HepG2 (cell line): Measurements from ENCODE around the gene HAGH. TPM values are rescaled to one million over a fixed set of nuclear protein-coding genes. Genes with fewer than 3 reads are reported as not detected.

Experiments
- ATAC-seq: fragments of 200-7000 bp; cut with Tn5 transposase; 3 replicates; pipeline ENCODE4 v1.9.1; 2020; ENCODE audit warnings: mild to moderate bottlenecking, moderate library complexity
- BruUV-seq: library from RNA; stranded (reverse); fragments of 400-500 nt; replicated peaks from 2 replicates; lab custom pipeline; 2021; lab: Mats Ljungman, UMichigan
- CTCF ChIA-PET: fragments of 300-600 bp; formaldehyde crosslinking; extraction: SDS; loops from one replicate; lab custom pipeline; 2021; ENCODE audit warnings: low total read pairs, inconsistent platforms, low intra/inter-chr PET ratio; lab: Yijun Ruan, JAX
- POLR2A ChIA-PET: fragments of 350-600 bp; sonication (Branson Sonifier 250); formaldehyde crosslinking; loops from one replicate; lab custom pipeline; 2020; ENCODE audit warnings: antibody characterized with exemption, inconsistent platforms; lab: Yijun Ruan, JAX
- DNase-seq: peaks from one replicate; pipeline ENCODE4 v3.0.0-alpha.2; 2015; ENCODE audit warnings: low spot score
- FAIRE-seq: peaks from 3 replicates; lab custom pipeline; 2011; peaks lifted over from hg19 to GRCh38; lab: Jason Lieb, UNC
- H2AFZ ChIP-seq: one replicate; pipeline ENCODE4 v1.6.1; 2011; ENCODE audit warnings: low read length, inconsistent platforms
- H3K27ac ChIP-seq: fragments of 300-600 bp; 3 replicates; pipeline ENCODE4 v1.8.0; 2011; ENCODE audit warnings: mixed run types, mild to moderate bottlenecking, mixed read lengths, low read length, inconsistent platforms; ENCODE audit not compliant: insufficient read depth; ENCODE audit errors: extremely low read length
- H3K27me3 ChIP-seq, 2 experiments: fragments of 200-600 bp in 1 of 2; 2 replicates in 1 of 2; 3 replicates in 1 of 2; pipeline versions ENCODE4 v1.6.0 to v1.8.0; 2011; ENCODE audit warnings: low read length in 2 of 2, mild to moderate bottlenecking in 2 of 2, moderate library complexity in 2 of 2, inconsistent platforms in 1 of 2; ENCODE audit not compliant: insufficient read depth in 2 of 2, control insufficient read depth in 1 of 2
- H3K36me3 ChIP-seq, 2 experiments: fragments of 200-600 bp in 1 of 2; replicated peaks in 1 of 2; 2 replicates in 1 of 2; 3 replicates in 1 of 2; pipeline versions ENCODE4 v1.5.1 to v1.8.0; 2011; ENCODE audit warnings: low read length in 2 of 2, inconsistent platforms in 1 of 2; ENCODE audit not compliant: insufficient read depth in 2 of 2, control insufficient read depth in 1 of 2
- H3K4me1 ChIP-seq: 2 replicates; pipeline ENCODE4 v1.5.1; 2012; ENCODE audit warnings: low read length, inconsistent platforms; ENCODE audit not compliant: insufficient read depth
- H3K4me2 ChIP-seq: 2 replicates; pipeline ENCODE4 v1.6.0; 2011; ENCODE audit warnings: low read depth, low read length, inconsistent platforms
- H3K4me3 ChIP-seq, 3 experiments: fragments of 200-600 bp in 1 of 3; sonication (generic), shearing (Covaris generic) in 1 of 3; replicated peaks in 1 of 3; 2 replicates each; pipeline ENCODE4 v1.5.1; 2011 to 2016; ENCODE audit warnings: low read length in 3 of 3, inconsistent platforms in 2 of 3, low read depth in 2 of 3, mild to moderate bottlenecking in 2 of 3, control low read depth in 1 of 3, mixed read lengths in 1 of 3; ENCODE audit not compliant: insufficient read depth in 1 of 3
- H3K79me2 ChIP-seq: one replicate; pipeline ENCODE4 v1.6.1; 2011; ENCODE audit warnings: low read length, inconsistent platforms; ENCODE audit not compliant: insufficient read depth
- H3K9ac ChIP-seq: 2 replicates; pipeline ENCODE4 v1.6.0; 2011; ENCODE audit warnings: mild to moderate bottlenecking, low read depth, low read length, inconsistent platforms; ENCODE audit not compliant: insufficient read depth
- H3K9me3 ChIP-seq: 2 replicates; pipeline ENCODE4 v1.5.1; 2012; ENCODE audit warnings: mild to moderate bottlenecking, low read length
- H4K20me1 ChIP-seq: 2 replicates; pipeline ENCODE4 v1.6.0; 2011; ENCODE audit warnings: inconsistent platforms, mild to moderate bottlenecking, low read length, moderate library complexity; ENCODE audit not compliant: insufficient read depth
- AGO2 ChIP-seq: fragments of 200-400 bp; formaldehyde crosslinking; optimal IDR thresholded peaks from 2 replicates; pipeline ENCODE3; 2017; ENCODE audit warnings: mild to moderate bottlenecking, low read depth, low read length, moderate library complexity
- GLI4 ChIP-seq: sonication (generic); formaldehyde crosslinking; IDR thresholded peaks from 2 replicates; pipeline ENCODE4 v1.5.1; 2020; ENCODE audit warnings: missing genetic modification reagents, mild to moderate bottlenecking, moderate library complexity, borderline replicate concordance
- HOXA7 ChIP-seq: sonication (generic); formaldehyde crosslinking; IDR thresholded peaks from 2 replicates; pipeline ENCODE4 v1.8.1; 2022; ENCODE audit warnings: mild to moderate bottlenecking, missing genetic modification reagents, moderate library complexity
- JUN ChIP-seq: sonication (generic); formaldehyde crosslinking; IDR thresholded peaks from 2 replicates; pipeline ENCODE4 v1.4.0; 2020; ENCODE audit warnings: mild to moderate bottlenecking, missing genetic modification reagents
- MTA1 ChIP-seq: sonication (generic); formaldehyde crosslinking; IDR thresholded peaks from 2 replicates; pipeline ENCODE4 v1.4.0; 2020; ENCODE audit warnings: missing genetic modification reagents, mild to moderate bottlenecking, borderline replicate concordance
- NONO ChIP-seq, 2 experiments: fragments of 450-650 bp in 1 of 2; sonication (generic) in 1 of 2; formaldehyde crosslinking in 1 of 2; IDR thresholded peaks in 1 of 2; conservative IDR thresholded peaks in 1 of 2; 2 replicates each; pipeline versions ENCODE4 v1.6.1 to v1.8.0; 2017 to 2022; ENCODE audit warnings: mild to moderate bottlenecking in 1 of 2, missing genetic modification reagents in 1 of 2, moderate library complexity in 1 of 2
- SAP130 ChIP-seq: IDR thresholded peaks from 2 replicates; pipeline ENCODE4 v1.6.1; 2016; ENCODE audit warnings: low read depth
- ZNF276 ChIP-seq: sonication (generic); formaldehyde crosslinking; IDR thresholded peaks from 2 replicates; pipeline ENCODE4 v1.4.0; 2020; ENCODE audit warnings: mild to moderate bottlenecking, low read depth, missing genetic modification reagents
- ZNF503 ChIP-seq: sonication (generic); formaldehyde crosslinking; IDR thresholded peaks from 2 replicates; pipeline ENCODE4 v1.4.0; 2020; ENCODE audit warnings: missing genetic modification reagents
- ZNF512 ChIP-seq: sonication (generic); formaldehyde crosslinking; IDR thresholded peaks from 2 replicates; pipeline ENCODE4 v1.4.0; 2020; ENCODE audit warnings: mild to moderate bottlenecking, missing genetic modification reagents
- ZNF83 ChIP-seq: sonication (generic); formaldehyde crosslinking; IDR thresholded peaks from 2 replicates; pipeline ENCODE4 v1.4.0; 2020; ENCODE audit warnings: missing genetic modification reagents, mild to moderate bottlenecking, borderline replicate concordance
- WGBS: methylation state at CpG from one replicate; pipeline ENCODE4 v1.1.6; 2017; ENCODE audit warnings: low lambda C conversion rate; 5-methylcytosine and 5-hydroxymethylcytosine counted together
- in situ Hi-C: cut with HindIII; loops from 2 replicates; pipeline ENCODE4 v1.10.0; 2017; ENCODE audit warnings: low pct_unique_long_range_greater_than_20kb; ENCODE audit not compliant: extremely low pct_ligation_motif_present
- intact Hi-C: fragments of 100-400 bp; cut with micrococcal nuclease; formaldehyde crosslinking; loops from one replicate; pipeline ENCODE4 v1.10.0; 2022; ENCODE audit not compliant: unreplicated experiment
- polyA plus RNA-seq, 8 experiments: library from polyadenylated mRNA; depleted of rRNA in 3 of 8; stranded (reverse) in 7 of 8; unstranded in 1 of 8; fragments of >200 nt; fragmentation: Illumina TruSeq in 4 of 8; extraction: Trizol in 4 of 8; gene quantifications; 2 replicates each; pipeline versions ENCODE4 v1.2.1 to v1.2.3, GENCODE V29; 2011 to 2016; ENCODE audit warnings: low read depth in 4 of 8, missing spikeins in 1 of 8, mixed read lengths in 1 of 8; ENCODE audit not compliant: insufficient read depth in 1 of 8
- total RNA-seq, 5 experiments: library from RNA; depleted of rRNA; stranded (reverse); fragments of >200 nt; fragmentation: Illumina TruSeq; extraction: Trizol; gene quantifications; 2 replicates each; pipeline ENCODE4 v1.2.3, GENCODE V29; 2016; ENCODE audit warnings: low read depth in 1 of 5

Gene HAGH
- total and polyA plus RNA-seq, 2 of the 13 experiments (the other 11 are each of a cell fraction or from before 2014, with no cell fraction given) = 70.4 to 95.4 TPM

GRCh38 chr16:1776672-1776955 lies 50.0 kb downstream of the HAGH start (continued):
- TF ChIP-seq ZNF503 (CRISPR knock-in tag) (no peak), HOXA7 (CRISPR knock-in tag) (no peak), ZNF276 (CRISPR knock-in tag) (no peak), SAP130 (CRISPR knock-in tag) (no peak), GLI4 (CRISPR knock-in tag) (no peak), ZNF83 (CRISPR knock-in tag) (no peak)

- no peak for TF ChIP-seq JUN (CRISPR knock-in tag)
- TF ChIP-seq AGO2 = peak; percentile 16
- TF ChIP-seq NONO (IDR thresholded peaks at IDR 0.05) = no peak
- TF ChIP-seq NONO (CRISPR knock-in tag; conservative IDR thresholded peaks at IDR 0.05) = 0 out of 2 replicates have a peak, but pooled peaks have one; percentile 1
- no peak for TF ChIP-seq MTA1 (CRISPR knock-in tag)
- no peak for TF ChIP-seq ZNF512 (CRISPR knock-in tag)
- Histone ChIP-seq H3K9ac (no peak overlapping the region), H2AFZ (no peak overlapping the region), H3K4me1 (peaks cover 20% of the 10 kb centered on the region), H3K4me3 (no peak overlapping the region), H3K27ac (no peak overlapping the region), H3K79me2 (peaks cover 30% of the 10 kb centered on the region), H3K9me3 (no peaks in the 10 kb centered on the region), H4K20me1 (no peaks in the 10 kb centered on the region), H3K4me2 (no peak overlapping the region), H3K27me3 (no peaks in the 10 kb centered on the region; a peak in 2 of 5 replicates), H3K36me3 (peaks cover 5 to 13% of the 10 kb centered on the region in 2 experiments; a peak in 3 of 5 replicates)
- FAIRE-seq (no peak), ATAC-seq (no peak), DNase-seq (no peak)
- intact Hi-C loops = no loop called here
- 94% methylated on average over 9 of the region's 28 CpGs for WGBS
- BruUV-seq = no TSS peak
- CTCF ChIA-PET = no interaction called here
- in situ Hi-C loops = no loop called here
- POLR2A ChIA-PET = interaction anchor here (3.8 kb wide), 1 partner anchor 48 kb away, joined by 10 read pairs; no protein-coding TSS in a partner anchor
These were observed 50.6 kb downstream of the HAGH start for GRCh38 chr16:1775846-1776671.
